ENCODE data around the gene PNLIPRP2. TPM values are rescaled to one million over a fixed set of nuclear protein-coding genes. Genes with fewer than 3 reads are reported as not detected.

Gene PNLIPRP2
- total RNA-seq, 1 experiment from 2014 or later: not detected

DNA sequence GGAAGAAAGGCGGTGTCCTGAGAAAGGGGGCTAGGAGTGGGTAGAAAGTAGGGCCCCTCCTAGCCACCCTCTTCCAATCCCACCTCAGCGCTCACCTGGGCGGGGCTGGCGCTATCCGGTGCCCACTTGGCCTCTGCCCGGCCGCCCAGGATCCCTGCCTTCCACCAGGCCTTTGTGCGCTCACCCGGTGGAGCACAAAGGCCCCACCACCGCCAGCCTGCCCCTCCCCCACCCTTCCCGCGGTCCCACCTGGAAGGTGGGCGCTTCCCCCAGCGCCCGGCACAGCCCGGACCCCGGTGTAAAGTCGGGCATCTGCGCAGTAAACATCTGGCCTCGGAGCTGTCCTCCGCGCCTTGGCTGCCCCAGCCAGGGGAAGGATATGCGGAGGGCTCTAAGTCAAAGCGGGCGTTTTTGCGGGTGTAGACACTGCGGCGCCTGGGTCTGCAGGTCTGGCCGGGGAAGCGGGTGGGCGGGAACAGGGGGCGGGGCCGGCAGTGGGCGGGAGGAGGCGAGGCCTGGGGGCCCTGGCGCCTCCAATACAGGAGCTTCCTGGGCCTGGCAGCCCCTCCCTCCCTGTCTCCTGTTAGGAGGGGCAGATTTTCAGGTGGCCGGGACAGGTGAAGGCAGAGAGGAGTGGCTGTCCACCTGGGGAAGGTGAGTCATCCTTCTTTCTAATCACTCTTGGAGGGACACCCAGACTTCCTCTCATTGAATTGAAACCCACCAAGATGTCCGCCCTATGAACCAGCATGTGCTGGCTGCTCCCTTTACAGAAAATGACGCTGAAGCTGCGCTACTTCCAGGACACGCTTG, 49.3 kb downstream of the PNLIPRP2 start:
- no peaks in the 10 kb centered on the region for H3K9me3 Mint-ChIP-seq (ENCODE audit: low read depth, unreplicated experiment)
- H3K4me3 Mint-ChIP-seq (ENCODE audit: low read depth, unreplicated experiment): no peak overlapping the region
- CTCF ChIA-PET: no interaction called here
- H3K36me3 Mint-ChIP-seq (ENCODE audit: insufficient read depth, unreplicated experiment): no peaks in the 10 kb centered on the region
- no peak for DNase-seq
- TF ChIP-seq CTCF (IDR thresholded peaks at IDR 0.05; ENCODE audit: unreplicated experiment): no peak
- intact Hi-C loops (cut with micrococcal nuclease; ENCODE audit: unreplicated experiment): no loop called here
- H3K27ac Mint-ChIP-seq (ENCODE audit: unreplicated experiment): no peak overlapping the region
- peaks cover 26% of the 10 kb centered on the region for H3K27me3 Mint-ChIP-seq (ENCODE audit: unreplicated experiment)
- no TSS peak for BruUV-seq (replicated peaks)
- H3K4me1 Mint-ChIP-seq (ENCODE audit: low read depth, unreplicated experiment): no peaks in the 10 kb centered on the region

- Mint-ChIP-seq H3K4me1 (ENCODE audit: low read depth, unreplicated experiment) (no peaks in the 10 kb centered on the region), H3K36me3 (ENCODE audit: insufficient read depth, unreplicated experiment) (no peaks in the 10 kb centered on the region), H3K4me3 (ENCODE audit: low read depth, unreplicated experiment) (no peak overlapping the region), H3K9me3 (ENCODE audit: low read depth, unreplicated experiment) (no peaks in the 10 kb centered on the region), H3K27ac (ENCODE audit: unreplicated experiment) (no peak overlapping the region), H3K27me3 (ENCODE audit: unreplicated experiment) (peaks cover 22% of the 10 kb centered on the region)
- no peak for DNase-seq
- CTCF ChIA-PET: no interaction called here
- intact Hi-C loops (cut with micrococcal nuclease; ENCODE audit: unreplicated experiment): no loop called here
- no peak for TF ChIP-seq CTCF (IDR thresholded peaks at IDR 0.05; ENCODE audit: unreplicated experiment)
- BruUV-seq (replicated peaks): no TSS peak
These were observed 50.0 kb downstream of the PNLIPRP2 start for GRCh38 chr10:116670706-116671105.

GRCh38 chr10:116671274-116671926, 50.6 kb downstream of the PNLIPRP2 start:
- Mint-ChIP-seq H3K4me3 (ENCODE audit: low read depth, unreplicated experiment) (no peak overlapping the region), H3K4me1 (ENCODE audit: low read depth, unreplicated experiment) (no peaks in the 10 kb centered on the region)
- no TSS peak for BruUV-seq (replicated peaks)

DNA sequence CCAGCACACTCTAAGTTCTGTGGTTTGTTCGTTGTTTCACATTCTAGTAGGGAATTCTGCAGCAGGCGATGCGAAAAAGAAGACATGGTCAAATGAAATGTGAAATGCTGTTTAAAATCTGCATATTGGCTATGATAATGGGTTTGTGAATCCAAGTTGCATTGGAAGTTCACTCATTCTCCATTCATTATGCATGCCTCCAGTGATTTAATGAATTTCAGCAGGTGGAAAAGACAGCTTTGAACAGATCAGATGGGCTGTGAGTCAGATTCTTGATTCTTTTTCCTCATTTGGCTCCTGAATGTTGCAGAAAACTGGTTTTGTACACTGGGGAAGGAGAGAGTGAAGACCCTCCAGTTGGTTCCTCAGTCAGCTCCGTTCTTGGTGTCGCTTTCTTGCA, 52.1 kb downstream of the PNLIPRP2 start:
- no peak overlapping the region for H3K4me3 Mint-ChIP-seq (ENCODE audit: low read depth, unreplicated experiment)
- no peak overlapping the region for H3K27ac Mint-ChIP-seq (ENCODE audit: unreplicated experiment)
- no peaks in the 10 kb centered on the region for H3K4me1 Mint-ChIP-seq (ENCODE audit: low read depth, unreplicated experiment)
- DNase-seq: no peak
- TF ChIP-seq CTCF (IDR thresholded peaks at IDR 0.05; ENCODE audit: unreplicated experiment): no peak
- peaks cover 20% of the 10 kb centered on the region for H3K27me3 Mint-ChIP-seq (ENCODE audit: unreplicated experiment)
- CTCF ChIA-PET: no interaction called here
- no TSS peak for BruUV-seq (replicated peaks)
- intact Hi-C loops (cut with micrococcal nuclease; ENCODE audit: unreplicated experiment): no loop called here
- no peaks in the 10 kb centered on the region for H3K9me3 Mint-ChIP-seq (ENCODE audit: low read depth, unreplicated experiment)
- H3K36me3 Mint-ChIP-seq (ENCODE audit: insufficient read depth, unreplicated experiment): no peaks in the 10 kb centered on the region

More at GRCh38 chr10:116671274-116671926, 50.6 kb downstream of the PNLIPRP2 start:
- no peaks in the 10 kb centered on the region for H3K36me3 Mint-ChIP-seq (ENCODE audit: insufficient read depth, unreplicated experiment)
- no peak overlapping the region for H3K27ac Mint-ChIP-seq (ENCODE audit: unreplicated experiment)
- no peak for DNase-seq
- peaks cover 22% of the 10 kb centered on the region for H3K27me3 Mint-ChIP-seq (ENCODE audit: unreplicated experiment)
- no peak for TF ChIP-seq CTCF (IDR thresholded peaks at IDR 0.05; ENCODE audit: unreplicated experiment)
- CTCF ChIA-PET: no interaction called here
- H3K9me3 Mint-ChIP-seq (ENCODE audit: low read depth, unreplicated experiment): no peaks in the 10 kb centered on the region
- intact Hi-C loops (cut with micrococcal nuclease; ENCODE audit: unreplicated experiment): no loop called here

Data from Calu3 (cell line).